COLO829 (cell line): ENCODE measurements around the gene NYAP1.
"Not testable (repeated sequence)": the region's sequence is repeated elsewhere in the genome, so short reads cannot be mapped to it uniquely, and the experiment has no call there.

Experiments
- DNase-seq: peaks from one replicate; pipeline ENCODE4 v3.0.0; 2012; ENCODE audit warnings: low spot score

NYAP1 gene

GRCh38 chr7:100483722-100484672 lies at the start of gene NYAP1:
Gene NYAP1 (plus strand): TSS chr7:100483927. CDS start chr7:100485312, 1,385 bp downstream.
- DNase-seq, result peak; percentile 48

GRCh38 chr7:100434297-100435144 lies 49.2 kb upstream of the NYAP1 start:
- DNase-seq, result no peak

GRCh38 chr7:100435401-100436304 lies 48.1 kb upstream of the NYAP1 start:
- DNase-seq, result no peak

DNA sequence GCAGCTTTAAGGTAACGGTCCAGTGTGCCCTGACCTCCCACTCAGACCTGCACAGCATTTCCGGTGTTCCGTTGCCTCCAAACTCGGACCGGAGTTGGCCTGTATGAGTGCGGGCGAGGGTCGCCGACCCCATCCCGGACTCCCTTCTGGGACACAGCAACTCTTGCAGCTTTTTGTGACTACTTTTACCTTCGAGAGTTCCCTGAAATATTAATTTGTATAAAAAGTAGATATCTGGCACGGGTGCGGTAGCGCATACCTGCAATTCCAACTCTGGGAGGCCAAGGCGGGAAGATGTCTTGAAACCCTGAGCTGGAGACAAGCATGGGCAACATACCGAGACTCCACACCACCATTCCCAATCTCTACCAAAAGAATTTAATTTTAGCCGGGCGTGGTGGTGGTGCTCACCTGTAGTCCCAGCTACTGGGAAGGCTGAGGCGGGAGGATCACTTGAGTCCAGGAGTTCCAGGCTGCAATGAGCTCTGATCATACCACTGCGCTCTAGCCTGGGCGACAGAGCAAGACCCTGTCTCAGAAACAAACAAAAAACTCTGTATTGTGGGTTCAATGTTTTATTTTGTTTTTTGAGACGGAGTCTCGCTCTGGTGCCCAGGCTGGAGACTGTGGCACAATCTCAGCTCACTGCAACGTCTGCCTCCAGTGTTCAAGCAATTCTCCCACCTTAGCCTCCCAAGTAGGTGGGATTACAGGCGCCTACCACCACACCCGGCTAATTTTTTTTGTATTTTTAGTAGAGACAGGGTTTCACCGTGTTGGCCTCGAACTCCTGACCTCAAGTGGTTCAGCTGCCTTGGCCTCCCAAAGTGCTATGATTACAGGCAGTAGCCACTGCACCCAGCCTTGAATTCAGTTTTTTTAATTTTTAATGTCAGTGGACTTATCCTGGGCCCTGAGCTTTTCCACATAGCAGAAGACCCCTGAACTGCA lies 46.3 kb upstream of the NYAP1 start:
- no peak for DNase-seq

GRCh38 chr7:100438172-100438571 lies 45.6 kb upstream of the NYAP1 start:
- DNase-seq, result no peak

DNA sequence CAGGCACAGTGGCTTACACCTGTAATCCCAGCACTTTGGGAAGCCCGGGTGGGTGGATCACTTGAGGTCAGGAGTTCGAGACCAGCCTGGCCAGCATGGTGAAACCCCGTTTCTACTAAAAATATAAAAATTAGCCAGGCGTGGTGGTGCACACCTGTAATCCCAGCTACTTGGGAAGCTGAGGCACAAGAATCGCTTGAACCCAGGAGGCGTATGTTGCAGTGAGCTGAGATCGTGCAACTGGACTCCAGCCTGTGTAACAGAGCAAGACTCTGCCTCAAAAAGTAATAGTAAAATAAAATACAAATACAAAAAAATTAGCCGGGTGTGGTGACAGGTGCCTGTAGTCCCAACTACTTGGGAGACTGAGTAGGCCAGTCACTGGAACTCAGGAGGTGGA lies 45.0 kb upstream of the NYAP1 start:
- not testable (repeated sequence) for DNase-seq

DNA sequence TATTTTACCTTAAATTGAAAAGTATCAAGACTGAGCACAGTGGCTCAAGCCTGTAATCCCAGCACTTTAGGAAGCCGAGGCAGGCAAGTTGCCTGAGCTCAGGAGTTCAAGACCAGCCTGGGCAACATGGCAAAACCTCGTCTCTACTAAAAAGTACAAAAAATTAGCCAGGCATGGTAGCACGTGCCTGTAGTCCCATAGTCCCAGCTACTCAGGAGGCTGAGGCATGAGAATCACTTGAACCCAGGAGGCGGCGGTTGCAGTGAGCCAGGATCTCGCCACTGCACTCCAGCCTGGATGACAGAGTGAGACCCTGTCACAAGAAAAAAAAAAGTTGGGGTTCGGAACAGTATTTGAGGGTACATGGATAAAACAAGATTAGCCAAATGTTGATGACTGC lies 44.5 kb upstream of the NYAP1 start:
- not testable (repeated sequence) for DNase-seq

DNA sequence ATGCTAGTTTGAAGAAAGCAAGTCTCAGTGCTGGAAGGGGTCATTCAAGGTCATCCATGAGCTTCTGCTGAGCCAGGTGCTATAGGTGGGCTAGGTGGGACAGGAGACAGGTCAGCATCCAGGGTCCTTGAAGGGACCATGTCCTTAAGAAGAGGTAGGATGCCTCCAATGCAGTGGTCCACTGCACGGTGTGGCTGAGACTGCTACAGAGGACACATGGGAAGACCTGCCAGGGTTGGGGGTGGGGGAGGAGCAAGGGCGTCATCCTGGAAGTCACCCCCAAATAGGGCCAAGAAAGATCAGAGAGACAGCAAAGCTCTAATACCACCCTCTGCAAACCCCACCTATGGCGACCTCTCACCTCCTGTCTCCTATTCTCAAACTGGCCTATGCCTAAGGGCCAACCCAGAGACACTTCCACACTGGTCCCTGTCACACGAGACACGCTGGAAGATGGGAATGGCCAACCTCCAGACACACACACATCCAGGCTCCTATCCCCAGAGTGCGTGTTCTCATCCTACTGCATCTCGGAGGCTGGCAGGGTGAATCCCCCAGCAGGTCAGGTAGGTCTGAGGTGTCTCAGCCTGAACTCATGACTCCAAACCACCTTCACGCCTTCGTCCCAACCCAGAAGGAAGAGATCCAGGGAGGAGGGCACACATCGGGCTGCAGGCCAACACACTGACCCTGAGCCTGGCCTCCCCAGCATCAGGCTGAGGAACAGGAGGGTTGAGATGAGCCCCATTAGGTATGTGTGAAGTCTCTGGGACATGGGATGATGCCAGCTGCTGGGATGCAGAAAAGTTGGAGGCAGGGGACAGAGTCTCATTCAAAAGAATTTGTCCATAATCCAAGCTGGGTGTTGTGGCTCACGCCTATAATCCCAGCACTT lies 41.8 kb upstream of the NYAP1 start:
- no peak for DNase-seq

DNA sequence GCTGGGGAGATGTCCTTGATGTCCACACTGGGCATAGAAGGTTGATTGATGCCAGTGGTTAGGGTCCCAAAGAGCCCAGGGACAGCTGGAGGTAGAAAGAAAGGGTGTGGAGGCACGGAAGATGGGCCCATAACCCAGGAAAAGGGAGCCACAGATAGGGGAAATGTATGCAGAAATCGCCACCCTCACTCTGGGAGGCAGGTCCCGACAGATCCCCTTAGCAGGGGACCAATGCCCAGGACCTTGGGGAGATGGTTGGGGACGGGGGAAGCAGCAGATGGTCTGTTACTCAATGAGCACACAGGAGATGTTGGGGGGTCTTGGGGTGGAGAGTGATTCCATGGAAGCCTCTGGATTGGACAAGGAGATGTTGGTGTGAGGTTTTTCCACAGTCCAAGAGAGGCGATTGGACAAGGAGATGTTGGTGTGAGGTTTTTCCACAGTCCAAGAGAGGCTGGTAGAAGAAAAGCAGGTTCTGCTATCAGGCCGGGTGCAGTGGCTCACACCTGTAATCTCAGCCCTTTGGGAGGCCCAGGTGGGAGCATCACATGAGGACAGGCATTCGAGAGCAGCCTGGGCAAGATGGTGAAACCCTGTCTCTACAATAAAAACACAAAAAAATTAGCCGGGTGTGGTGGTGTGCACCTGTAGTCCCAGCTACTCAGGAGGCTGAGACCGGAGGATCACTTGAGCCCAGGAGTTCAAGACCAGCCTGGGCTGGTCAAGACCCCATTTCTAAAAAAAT lies 40.5 kb upstream of the NYAP1 start:
- DNase-seq, result no peak

GRCh38 chr7:100444311-100445278 lies 39.1 kb upstream of the NYAP1 start:
- no peak for DNase-seq

GRCh38 chr7:100446040-100446439 lies 37.7 kb upstream of the NYAP1 start:
- no peak for DNase-seq

DNA sequence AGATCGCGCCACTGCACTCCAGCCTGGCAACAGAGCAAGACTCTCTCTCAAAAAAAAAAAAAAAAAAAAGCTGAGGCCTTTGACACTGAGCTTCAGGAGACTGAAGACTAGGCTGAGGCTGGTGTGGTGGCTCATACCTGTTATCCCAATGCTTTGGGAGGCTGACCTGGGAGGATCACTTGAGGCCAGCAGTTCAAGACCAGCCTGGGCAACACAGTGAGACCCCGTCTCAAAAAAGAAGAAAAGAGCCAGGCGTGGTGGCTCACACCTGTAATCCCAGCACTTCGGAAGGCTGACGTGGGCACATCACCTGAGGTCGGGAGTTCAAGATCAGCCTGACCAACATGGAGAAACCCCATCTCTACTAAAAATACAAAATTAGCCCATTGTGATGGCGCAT lies 36.4 kb upstream of the NYAP1 start:
- DNase-seq, result not testable (repeated sequence)

DNA sequence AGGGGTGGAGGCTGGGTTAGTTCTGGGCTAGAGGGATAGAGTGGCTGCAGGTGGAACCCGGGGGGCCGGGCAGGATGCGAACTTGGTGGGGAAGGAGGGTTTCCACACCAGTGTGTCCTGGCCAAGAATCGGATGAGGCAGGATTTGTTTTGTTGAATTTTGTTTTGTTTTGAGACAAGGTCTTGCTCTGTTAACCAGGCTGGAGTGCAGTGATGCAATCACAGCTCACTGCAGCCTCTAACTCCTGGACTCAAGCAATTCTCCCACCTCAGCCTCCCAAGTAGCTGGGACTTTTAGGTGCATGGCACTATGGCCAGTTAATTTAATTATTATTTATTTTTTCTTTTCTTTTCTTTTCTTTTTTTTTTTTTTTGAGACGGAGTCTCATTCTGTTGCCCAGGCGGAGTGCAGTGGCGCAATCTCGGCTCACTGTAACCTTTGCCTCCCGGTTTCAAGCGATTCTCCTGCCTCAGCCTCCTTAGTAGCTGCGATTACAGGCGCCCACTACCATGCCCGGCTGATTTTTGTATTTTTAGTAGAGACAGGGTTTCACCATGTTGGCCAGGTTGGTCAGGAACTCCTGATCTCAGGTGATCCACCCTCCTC lies 34.4 kb upstream of the NYAP1 start:
- no peak for DNase-seq

DNA sequence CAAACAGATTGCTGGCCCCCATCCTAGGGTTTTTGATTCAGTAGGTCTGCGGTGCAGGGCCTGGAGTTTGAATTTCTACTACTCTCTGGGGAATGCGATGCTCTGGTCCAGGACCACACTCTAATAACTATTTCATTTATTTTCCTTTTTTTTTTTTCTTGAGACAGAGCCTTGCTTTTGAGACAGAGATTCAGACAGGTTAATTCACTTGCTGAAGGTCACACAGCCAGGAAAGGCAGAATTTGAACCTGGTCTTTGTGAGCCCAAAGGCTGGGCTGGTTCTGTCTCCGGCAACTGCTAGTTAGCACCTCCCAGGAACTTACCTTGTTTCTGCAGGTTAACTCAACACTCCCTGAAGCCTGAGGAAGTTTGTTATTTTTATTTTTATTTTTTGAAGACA lies 31.2 kb upstream of the NYAP1 start:
- no peak for DNase-seq

DNA sequence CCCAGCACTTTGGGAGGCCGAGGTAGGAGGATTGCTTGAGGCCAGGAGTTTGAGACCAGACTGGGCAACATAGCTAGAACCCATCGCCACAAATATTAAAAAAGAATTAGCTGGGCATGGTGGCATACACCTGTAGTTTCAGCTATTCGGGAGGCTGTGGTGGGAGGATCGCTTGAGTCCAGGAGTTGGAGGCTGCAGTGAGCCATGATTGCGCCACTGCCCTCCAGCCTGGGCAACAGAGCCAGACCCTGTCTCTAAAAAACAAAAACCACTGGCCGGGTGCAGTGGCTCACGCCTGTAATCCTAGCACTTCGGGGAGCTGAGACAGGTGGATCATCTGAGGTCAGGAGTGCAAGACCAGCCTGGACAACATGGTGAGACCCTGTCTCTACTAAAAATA lies 29.9 kb upstream of the NYAP1 start:
- DNase-seq, result not testable (repeated sequence)

DNA sequence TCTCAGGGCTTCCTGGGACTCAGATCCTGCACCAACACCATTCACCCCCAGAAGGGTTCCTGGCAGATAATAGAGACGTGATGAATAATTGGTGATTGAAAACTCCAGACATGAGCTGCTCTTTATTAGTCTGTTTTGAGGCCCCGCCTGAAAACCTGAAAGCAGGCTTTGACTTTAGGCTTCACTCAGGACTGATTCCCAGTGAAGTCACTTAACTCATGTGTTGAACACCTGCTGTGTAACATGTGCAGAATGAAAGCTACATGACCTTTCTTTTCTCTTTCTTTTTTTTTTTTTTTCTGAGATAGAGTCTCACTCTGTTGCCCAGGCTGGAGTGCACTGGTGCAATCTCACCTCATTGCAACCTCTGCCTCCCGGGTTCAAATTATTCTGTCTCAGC lies 28.5 kb upstream of the NYAP1 start:
- no peak for DNase-seq

- DNase-seq, result no peak
Measured at GRCh38 chr7:100456562-100456961, 27.2 kb upstream of the NYAP1 start.
